ENCODE data around the gene BAIAP2L2. TPM values are rescaled to one million over a fixed set of nuclear protein-coding genes. Genes with fewer than 3 reads are reported as not detected.

The BAIAP2L2 gene
- total and polyA plus RNA-seq, 10 of the 15 experiments (the other 5 are each of a cell fraction or from before 2014, with no cell fraction given) = 0.08 to 0.38 (median 0.14) TPM; not detected in 6

DNA sequence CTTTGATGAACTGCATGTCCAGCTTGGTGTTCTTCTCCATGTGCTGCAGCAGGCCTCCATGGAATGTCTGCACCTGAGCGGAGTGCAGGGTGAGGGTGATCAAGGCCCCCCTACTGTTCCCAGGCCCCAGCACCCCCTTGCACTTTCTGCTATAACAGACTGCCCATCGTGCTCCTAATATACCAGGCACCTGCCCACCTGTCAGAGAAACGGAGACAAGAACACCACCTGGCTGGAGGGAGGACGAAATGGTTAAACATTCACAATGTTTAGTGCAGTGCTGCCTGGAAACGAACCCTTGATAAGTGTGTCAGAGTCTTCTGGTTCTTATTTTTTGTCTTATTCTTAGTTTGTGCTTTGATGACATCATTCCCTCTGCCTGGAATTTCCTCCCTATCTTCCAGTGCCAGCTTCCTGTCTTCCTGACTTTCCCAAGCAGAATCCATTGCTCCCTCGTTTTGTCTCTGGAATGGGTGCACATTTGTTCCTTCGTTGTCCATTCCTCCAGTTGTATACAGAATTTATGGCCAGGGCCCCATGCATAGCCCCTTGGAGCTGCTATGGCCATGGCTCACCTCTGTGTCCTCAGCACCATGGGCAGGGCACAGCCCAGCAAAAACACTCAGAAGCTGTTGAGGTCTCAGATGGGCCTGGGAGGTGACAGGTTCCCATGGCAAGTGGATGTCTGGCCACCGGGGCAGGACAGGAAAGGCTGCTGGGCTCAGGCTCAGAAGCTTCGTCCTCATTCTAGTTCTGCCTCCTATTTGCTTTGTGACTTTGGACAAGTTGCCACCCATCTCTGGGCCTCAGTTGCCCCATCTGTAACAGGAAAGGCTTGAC lies 11.9 kb downstream of the BAIAP2L2 start:
- WGBS (ENCODE audit: insufficient coverage, insufficient replicate concordance, low lambda C conversion rate, missing lambda C conversion rate) = 36% methylated on average over 9 of the region's 9 CpGs
- SMC1A ChIA-PET (ENCODE audit: uncharacterized antibody, unreplicated experiment) = interaction anchor here (1.3 kb wide), 1 partner anchor 16 kb away, joined by 3 read pairs; no protein-coding TSS in a partner anchor
- TF ChIP-seq MLLT1 (IDR thresholded peaks at IDR 0.05) (no peak), KAT2A (conservative IDR thresholded peaks at IDR 0.05; ENCODE audit: control insufficient read depth, low read depth, low read length) (no peak), REST (IDR thresholded peaks at IDR 0.05; ENCODE audit: low read depth, low read length) (no peak)
- in situ Hi-C loops (cut with MboI) = no loop called here
- FAIRE-seq (no peak), ATAC-seq (no peak), DNase-seq (ENCODE audit: low read depth, low spot score) (no peak)
- H4K20me1 ChIP-seq (ENCODE audit: control insufficient read depth, insufficient read depth) = no peaks in the 10 kb centered on the region
- intact Hi-C loops (cut with micrococcal nuclease; ENCODE audit: unreplicated experiment) = no loop called here
- no peak overlapping the region for H2AFZ ChIP-seq (ENCODE audit: control insufficient read depth, low read depth, low read length)
- H3K36me3 ChIP-seq (ENCODE audit: control insufficient read depth in 2 of 2, insufficient read depth in 2 of 2, low read length in 1 of 2) = no peaks in the 10 kb centered on the region
- H3K9me3 ChIP-seq (replicated peaks; ENCODE audit: control insufficient read depth, insufficient read depth, low read length) = no peaks in the 10 kb centered on the region
- H3K9ac ChIP-seq (ENCODE audit: control insufficient read depth, insufficient read depth, low read length) = no peak overlapping the region
- H3K27ac ChIP-seq (ENCODE audit: control insufficient read depth, insufficient read depth) = no peak overlapping the region
- CTCF ChIA-PET = interaction anchor here (1.0 to 2.3 kb wide), 9 partner anchors 16 to 249 kb away, joined by 3 to 11 read pairs (median 3); no protein-coding TSS in a partner anchor
- H3K4me3 ChIP-seq = no peak overlapping the region
- no peaks in the 10 kb centered on the region for H3K4me1 ChIP-seq (ENCODE audit: control insufficient read depth, insufficient read depth, low read length)
- POLR2A ChIA-PET = no interaction called here
- H3K4me2 ChIP-seq (ENCODE audit: control insufficient read depth, insufficient read depth) = no peak overlapping the region
- H3K27me3 ChIP-seq (replicated peaks in 1 of 2; ENCODE audit: control insufficient read depth in 2 of 2, insufficient read depth in 2 of 2, low read length in 1 of 2) = no peaks in the 10 kb centered on the region
- no peaks in the 10 kb centered on the region for H3K79me2 ChIP-seq (ENCODE audit: control insufficient read depth, insufficient read depth, low read length)
- BruUV-seq (replicated peaks) = no TSS peak
- RAD21 ChIA-PET (ENCODE audit: unreplicated experiment) = interaction anchor here (0.6 to 1.0 kb wide), 2 partner anchors 44 to 116 kb away, joined by 3 to 4 read pairs; no protein-coding TSS in a partner anchor

All from GM12878 (cell line).